ENCODE measurements around the gene IL26.
"Not testable (repeated sequence)": the region's sequence is repeated elsewhere in the genome, so short reads cannot be mapped to it uniquely, and the experiment has no call there.

The IL26 gene

DNA sequence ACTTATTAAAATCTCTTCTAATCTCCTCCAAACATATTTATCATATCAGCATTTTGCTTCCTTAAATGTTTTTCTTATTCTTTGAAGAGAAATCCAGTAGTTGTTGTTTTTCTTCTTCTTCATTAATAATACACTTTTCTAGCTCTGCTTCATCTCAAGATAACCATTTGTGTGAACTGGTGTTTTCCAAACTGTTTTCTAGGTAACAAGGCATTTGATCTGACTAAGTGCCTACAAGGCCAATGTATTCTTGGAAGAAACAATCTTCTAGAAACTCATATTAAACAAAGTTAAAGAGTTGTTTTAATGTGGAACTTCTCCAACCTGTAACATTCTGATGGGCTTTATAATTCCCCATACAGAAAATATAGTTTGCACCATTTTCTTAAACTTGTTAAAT is 35.3 kb downstream of the IL26 start:
- no peak for DNase-seq

DNA sequence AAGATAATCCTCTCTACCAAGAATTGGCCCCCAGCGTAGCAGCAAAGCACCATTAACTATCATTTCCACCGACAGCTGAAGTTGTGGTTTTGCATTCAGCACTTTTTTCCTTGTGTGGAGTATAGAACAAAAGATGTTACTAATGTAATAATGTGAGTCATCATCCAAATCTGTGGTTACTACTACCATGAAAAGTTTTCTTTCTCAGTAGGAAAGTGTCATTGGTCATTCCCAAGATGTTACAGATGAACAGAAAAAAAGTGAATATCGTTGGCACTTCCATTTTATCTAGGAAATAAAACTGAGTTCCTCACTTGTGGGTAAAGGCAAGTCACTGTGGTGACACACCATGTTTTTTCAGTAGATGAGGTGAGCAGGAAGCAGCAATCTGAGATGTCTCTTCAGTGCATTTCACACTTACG is 35.8 kb downstream of the IL26 start:
- no peak for DNase-seq

- DNase-seq, result no peak
Measured at GRCh38 chr12:68185598-68185997, 40.0 kb downstream of the IL26 start.

DNA sequence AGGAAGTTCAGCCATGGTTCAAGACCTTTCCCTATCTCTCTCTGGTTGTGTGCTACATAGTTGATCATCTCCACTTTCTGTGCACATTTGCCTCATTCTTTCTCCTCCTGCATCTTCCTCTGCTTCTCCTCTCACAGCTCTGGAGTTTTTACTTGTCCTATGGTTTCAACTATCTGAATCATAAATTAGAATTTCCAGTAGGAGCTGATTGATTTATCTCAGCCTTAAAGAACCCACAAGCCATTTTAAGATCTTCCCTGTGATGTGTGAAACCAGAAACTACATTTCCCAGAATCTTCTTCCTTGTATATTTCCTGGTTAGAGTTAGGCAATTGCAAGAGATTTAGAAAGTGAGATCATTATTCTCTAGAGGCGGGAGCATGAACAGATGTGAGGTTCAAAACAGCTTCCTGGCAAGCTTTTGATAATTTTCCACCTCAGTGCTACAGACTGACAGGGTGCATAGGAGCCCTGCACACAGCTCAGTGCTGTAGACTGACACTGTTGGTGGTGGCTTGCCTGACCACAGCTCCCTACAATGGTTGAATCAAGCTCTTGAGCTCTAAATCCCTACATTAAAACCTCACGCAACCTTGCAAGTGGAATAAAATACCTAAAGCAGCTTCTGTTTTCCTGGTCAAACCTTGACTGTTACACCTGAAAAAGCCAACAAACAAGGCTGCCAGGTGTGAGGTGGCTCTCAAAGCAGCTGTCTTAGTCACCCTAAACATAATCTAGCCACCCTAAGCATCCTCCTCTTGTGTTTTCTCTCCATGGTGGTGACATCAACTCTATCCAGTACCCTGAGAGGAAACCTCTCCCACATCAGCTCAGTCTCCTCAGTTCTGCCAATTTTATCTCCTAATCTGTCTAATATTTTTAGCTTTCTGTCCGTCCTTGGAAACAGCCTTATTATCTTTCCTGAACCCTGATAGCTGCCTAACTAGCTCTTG is 44.5 kb downstream of the IL26 start:
- no peak for DNase-seq

DNA sequence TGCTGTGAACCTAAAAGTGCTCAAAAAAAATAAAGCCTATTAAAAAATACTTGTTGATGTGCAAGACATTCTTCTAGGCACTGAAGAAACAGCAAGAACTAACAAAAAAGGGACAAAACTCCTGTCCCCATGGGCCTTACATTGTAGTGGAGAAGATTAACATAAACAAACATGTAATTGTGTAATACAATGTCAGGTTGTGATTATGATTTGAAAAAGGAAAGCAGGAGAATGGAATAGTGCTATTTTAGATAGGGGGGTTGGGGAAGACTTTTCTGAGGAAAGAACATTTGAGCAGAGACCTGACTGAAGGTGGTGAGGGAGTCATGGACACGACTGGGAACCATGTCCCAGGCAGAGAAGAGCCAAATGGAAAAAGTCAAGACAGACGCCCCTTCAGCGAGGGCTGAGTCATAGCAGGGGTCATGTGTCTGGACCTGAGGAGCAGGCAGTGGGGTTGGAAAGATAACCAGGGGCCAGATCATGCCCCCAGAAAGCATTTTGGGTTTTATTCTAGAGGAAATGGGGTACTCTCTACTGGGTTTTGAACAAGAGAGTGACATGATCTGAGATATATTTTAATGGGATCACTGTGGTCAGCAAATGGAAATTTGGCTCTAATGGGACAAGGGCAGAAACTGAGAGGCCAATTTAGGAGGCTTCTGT is 46.7 kb downstream of the IL26 start:
- no peak for DNase-seq

GRCh38 chr12:68178184-68178583 is 47.4 kb downstream of the IL26 start:
- no peak for DNase-seq

DNA sequence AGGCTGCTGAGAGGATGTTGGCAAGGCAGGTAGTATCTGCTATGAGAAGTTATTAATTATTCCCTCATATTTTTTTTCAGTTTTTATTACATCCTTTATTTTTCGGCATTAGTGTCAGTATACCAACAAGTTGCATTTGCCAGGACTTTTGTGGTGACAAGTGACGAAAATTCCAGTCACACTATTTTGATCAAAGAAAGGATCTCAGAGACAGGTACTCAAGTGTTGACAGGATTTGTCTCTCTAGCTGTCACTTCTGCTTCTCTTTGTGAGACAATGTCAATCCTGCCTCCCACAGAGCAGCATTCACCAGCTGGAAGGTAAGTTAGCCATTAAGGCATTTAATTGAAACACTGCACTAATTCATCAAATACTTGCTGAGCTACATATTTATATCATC is 48.0 kb downstream of the IL26 start:
- no peak for DNase-seq

- no peak for DNase-seq
Measured at GRCh38 chr12:68176257-68176656, 49.4 kb downstream of the IL26 start.

GRCh38 chr12:68175557-68176061 is 50.0 kb downstream of the IL26 start:
- DNase-seq, result no peak

DNA sequence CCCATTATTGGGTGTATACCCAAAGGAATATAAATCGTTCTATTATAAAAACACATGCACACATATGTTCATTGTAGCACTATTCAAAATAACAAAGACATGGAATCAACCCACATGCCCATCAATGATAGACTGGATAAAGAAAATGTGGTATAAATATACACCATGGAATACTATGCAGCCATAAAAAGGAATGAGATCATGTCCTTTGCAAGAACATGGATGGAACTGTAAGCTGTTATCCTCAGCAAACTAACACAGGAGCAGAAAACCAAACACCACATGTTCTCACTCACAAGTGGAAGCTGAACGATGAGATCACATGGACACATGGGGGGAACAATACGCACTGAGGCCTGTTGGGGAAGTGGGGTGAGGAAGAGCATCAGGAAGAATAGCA is 50.8 kb downstream of the IL26 start:
- DNase-seq, result not testable (repeated sequence)

DNA sequence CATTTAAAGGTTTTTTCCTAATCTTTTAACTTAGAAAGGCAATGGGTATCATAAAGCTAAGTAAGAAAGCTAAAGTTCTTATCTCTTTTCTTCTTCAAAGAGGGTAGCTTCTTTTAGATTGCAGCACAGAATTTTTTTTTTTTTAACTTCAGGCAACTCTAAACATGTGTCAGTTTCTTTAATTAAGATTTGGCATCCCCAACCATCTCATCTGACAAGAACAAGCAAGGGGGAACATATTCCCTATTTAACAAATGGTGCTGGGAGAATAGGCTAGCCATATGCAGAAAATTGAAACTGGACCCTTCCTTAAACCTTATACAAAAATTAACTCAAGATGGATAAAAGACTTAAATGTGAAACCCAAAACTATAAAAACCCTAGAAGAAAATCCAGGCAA is 51.8 kb downstream of the IL26 start:
- DNase-seq, result no peak

GRCh38 chr12:68170726-68171125 is 54.9 kb downstream of the IL26 start:
- no peak for DNase-seq

DNA sequence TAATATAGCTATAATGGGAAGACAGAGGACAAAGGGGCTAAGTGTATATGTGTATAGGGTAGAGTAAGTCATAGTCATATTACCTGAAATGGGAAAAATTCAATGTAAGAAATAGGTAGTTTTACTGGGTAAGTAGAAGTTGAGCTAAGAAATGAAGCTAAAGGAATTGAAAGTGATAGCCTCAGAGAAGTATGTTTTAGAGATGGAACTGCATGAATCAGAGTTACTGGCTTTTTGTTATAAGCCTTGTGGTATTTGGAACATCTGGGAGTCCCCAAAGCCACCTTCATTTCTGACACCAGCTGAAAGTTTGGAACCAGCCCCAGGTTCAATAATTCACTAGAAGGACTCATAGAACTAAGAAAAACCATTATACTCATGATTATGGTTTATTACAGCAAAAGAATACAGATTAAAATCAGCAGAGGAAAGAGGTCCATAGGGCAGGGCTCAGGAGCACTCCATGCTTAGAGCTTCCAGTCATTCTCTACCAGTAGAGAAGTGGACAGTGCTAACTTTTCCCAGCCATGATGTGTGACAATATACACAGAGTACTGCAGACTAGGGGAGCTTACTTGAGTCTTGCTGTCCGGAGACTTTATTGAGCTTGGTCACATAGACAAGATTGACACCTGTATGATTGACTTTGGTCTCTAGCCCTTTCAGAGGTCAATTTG is 56.3 kb downstream of the IL26 start:
- DNase-seq, result no peak

DNA sequence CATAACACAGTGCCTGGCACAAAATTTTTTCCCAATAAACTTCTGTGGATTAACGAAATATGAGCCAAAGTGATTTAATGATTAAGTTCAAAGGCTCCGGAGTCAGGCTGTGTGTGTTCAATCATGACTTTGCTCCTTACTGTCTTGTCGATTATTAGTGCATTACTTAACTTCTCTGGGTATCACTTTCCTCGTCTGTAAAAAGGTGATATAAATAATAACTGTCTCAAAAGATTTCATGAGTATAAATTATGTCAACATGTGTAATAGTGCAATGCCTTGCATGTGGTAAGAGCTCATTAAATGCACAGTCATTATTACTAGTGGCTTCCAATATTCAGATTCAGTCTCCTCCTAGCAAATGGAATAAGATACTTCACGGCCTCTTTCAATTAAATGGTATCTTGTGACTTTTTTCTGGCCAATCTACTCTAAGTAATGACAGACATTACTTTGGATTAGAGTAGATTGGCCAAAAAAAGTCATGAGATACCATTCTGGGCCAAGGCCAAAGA is 59.2 kb downstream of the IL26 start:
- DNase-seq, result no peak

DNA sequence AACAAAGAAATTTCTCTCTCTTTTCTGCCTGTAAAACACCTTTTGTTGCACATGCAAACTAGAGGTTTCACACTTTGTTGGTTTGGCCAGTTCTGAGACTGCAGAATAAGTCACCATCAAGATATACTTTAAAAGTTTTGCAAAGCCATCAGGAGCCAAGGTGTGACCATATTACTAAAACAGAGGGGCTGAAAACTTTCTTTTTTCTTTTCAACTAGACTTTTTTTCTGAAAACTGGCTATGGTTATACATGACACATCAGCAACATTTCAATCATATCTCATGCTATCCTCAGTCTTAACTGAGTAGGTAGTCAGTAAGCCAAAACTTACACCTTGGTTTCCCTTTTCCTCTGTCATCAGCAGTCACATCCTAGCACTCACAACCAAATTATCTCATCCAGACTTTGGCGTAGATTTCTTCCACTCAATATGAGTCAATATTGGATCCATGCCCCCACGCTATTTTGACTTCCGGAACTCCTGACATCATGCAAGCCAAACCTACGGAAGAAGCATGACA is 62.0 kb downstream of the IL26 start:
- no peak for DNase-seq

DNA sequence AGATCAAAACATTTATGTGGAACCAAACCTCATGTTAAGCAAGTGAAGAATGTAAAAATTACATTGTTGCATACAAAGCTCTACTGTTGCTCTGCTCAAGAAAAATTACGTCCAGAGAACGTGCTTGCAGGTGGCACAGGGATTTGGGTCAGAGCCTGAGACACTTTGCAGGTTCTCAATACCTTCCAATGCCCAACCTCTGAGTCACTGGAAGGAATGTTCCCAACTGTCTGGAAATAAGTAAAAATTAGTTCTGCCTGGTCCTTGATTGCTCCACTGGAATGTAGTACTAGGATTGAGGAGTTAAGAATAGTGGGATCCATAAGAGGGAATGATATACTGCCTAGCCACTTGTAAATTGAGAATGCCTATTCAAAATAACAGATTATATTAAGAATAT is 63.2 kb downstream of the IL26 start:
- DNase-seq, result no peak

DNA sequence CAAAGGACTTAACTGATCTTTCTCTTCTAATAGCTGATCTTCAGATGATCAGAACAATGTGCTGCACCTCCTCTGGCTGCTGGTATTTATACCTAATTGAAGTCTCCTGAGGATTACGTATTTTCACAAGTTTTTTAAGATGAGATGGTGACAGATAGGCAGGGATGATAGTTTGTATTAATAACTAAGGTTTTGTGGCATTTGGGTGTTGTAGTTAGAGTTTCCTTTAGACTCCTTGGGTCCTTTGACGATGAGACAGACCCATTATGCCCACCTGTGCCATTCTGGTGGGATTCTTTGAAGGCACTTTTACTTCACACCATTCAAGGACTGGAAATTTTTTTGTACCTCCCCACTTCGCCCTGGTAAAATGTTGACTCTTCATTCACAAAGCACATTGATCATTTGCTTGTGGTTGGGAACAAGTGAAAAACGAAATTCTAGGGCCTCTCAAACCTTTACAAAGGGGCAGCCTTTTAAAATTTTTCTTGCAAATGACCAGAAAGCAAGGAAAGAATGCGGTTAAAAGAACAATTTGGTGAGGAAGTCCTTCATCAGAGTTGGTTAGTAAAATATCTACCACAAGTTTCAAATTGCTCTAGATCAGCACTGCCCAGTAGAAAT is 65.8 kb downstream of the IL26 start, which contains the start of gene IFNG:
TSS of gene IFNG (minus strand) at position 60 of the 624 bp plus-strand sequence. CDS start 125 bp downstream, outside the sequence.
- DNase-seq, result no peak

DNA sequence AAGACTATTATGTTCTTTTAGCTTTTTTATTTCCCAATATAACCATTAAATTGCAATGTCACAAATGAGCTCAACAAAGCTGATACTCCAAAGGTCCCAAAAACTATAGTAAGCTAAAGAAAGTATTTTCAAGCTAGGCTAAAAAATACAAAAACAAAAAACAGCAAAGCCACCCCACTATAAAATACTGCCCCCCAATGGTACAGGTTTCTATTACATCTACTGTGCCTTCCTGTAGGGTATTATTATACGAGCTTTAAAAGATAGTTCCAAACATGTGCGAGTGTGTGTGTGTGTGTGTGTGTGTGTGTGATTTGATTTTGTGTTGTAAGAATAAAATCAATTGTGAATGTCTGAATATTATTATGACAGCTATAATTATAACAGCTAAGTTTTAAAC is 67.2 kb downstream of the IL26 start:
- no peak for DNase-seq

- DNase-seq, result no peak
Measured at GRCh38 chr12:68157380-68157779, 68.2 kb downstream of the IL26 start.

- no peak for DNase-seq
Measured at GRCh38 chr12:68156636-68157035, 69.0 kb downstream of the IL26 start.

- DNase-seq, result no peak
Measured at GRCh38 chr12:68154779-68155178, 70.8 kb downstream of the IL26 start.
